ENCODE data around the gene FAM13A. TPM values are rescaled to one million over a fixed set of nuclear protein-coding genes. Genes with fewer than 3 reads are reported as not detected.

The FAM13A gene
- total RNA-seq, 1 donor from 2014 or later, result 13.2 TPM

GRCh38 chr4:88731381-88731780, 325.6 kb downstream of the FAM13A start:
- no peaks in the 10 kb centered on the region for H3K27me3 ChIP-seq
- H3K36me3 ChIP-seq, result peaks cover 22 to 29% of the 10 kb centered on the region in 2 donors
- peaks cover 5 to 14% of the 10 kb centered on the region in 2 donors for H3K4me1 ChIP-seq
- no peaks in the 10 kb centered on the region for H3K9me3 ChIP-seq
- intact Hi-C loops (cut with DNase I), result no loop called here
- H3K4me3 ChIP-seq, result no peak overlapping the region
- DNase-seq (ENCODE audit: low spot score in 2 of 2), result no peak
- no peak for TF ChIP-seq CTCF (IDR thresholded peaks at IDR 0.05)
- no peak overlapping the region for H3K27ac ChIP-seq

GRCh38 chr4:88730811-88731210, 326.2 kb downstream of the FAM13A start:
- Histone ChIP-seq H3K4me1 (peaks cover 0 to 9% of the 10 kb centered on the region in 2 donors), H3K9me3 (no peaks in the 10 kb centered on the region), H3K4me3 (no peak overlapping the region), H3K27ac (no peak overlapping the region), H3K27me3 (no peaks in the 10 kb centered on the region), H3K36me3 (peaks cover 22 to 29% of the 10 kb centered on the region in 2 donors)
- DNase-seq (ENCODE audit: low spot score in 2 of 2), result no peak
- intact Hi-C loops (cut with DNase I), result no loop called here
- no peak for TF ChIP-seq CTCF (IDR thresholded peaks at IDR 0.05)

GRCh38 chr4:88729146-88729760, 327.7 kb downstream of the FAM13A start:
- peaks cover 22 to 29% of the 10 kb centered on the region in 2 donors for H3K36me3 ChIP-seq
- H3K9me3 ChIP-seq, result no peaks in the 10 kb centered on the region
- H3K4me3 ChIP-seq, result no peak overlapping the region
- intact Hi-C loops (cut with DNase I), result no loop called here
- no peak overlapping the region for H3K27ac ChIP-seq
- peaks cover 0 to 6% of the 10 kb centered on the region in 2 donors for H3K4me1 ChIP-seq
- H3K27me3 ChIP-seq, result no peaks in the 10 kb centered on the region
- TF ChIP-seq CTCF (IDR thresholded peaks at IDR 0.05), result peak in 1 of 3 experiments; percentile 5
- no peak for DNase-seq (ENCODE audit: low spot score in 2 of 2)

GRCh38 chr4:88728146-88728545, 328.8 kb downstream of the FAM13A start:
- TF ChIP-seq CTCF (IDR thresholded peaks at IDR 0.05), result no peak
- Histone ChIP-seq H3K4me3 (no peak overlapping the region), H3K9me3 (no peaks in the 10 kb centered on the region), H3K27me3 (no peaks in the 10 kb centered on the region), H3K36me3 (peaks cover 22 to 29% of the 10 kb centered on the region in 2 donors), H3K4me1 (peaks cover 0 to 12% of the 10 kb centered on the region in 2 donors), H3K27ac (no peak overlapping the region)
- DNase-seq (ENCODE audit: low spot score in 2 of 2), result no peak
- intact Hi-C loops (cut with DNase I), result no loop called here

GRCh38 chr4:88725986-88726385, 331.0 kb downstream of the FAM13A start:
- H3K36me3 ChIP-seq, result peaks cover 28 to 29% of the 10 kb centered on the region in 2 donors
- H3K4me3 ChIP-seq, result no peak overlapping the region
- intact Hi-C loops (cut with DNase I), result no loop called here
- H3K4me1 ChIP-seq, result peaks cover 10 to 22% of the 10 kb centered on the region in 2 donors
- H3K27me3 ChIP-seq, result no peaks in the 10 kb centered on the region
- no peaks in the 10 kb centered on the region for H3K9me3 ChIP-seq
- H3K27ac ChIP-seq, result no peak overlapping the region
- DNase-seq (ENCODE audit: low spot score in 2 of 2), result no peak
- TF ChIP-seq CTCF (IDR thresholded peaks at IDR 0.05), result no peak

All from ascending aorta (tissue), 2 donors.